ENCODE data around the gene MYCBP. TPM values are rescaled to one million over a fixed set of nuclear protein-coding genes. Genes with fewer than 3 reads are reported as not detected.

MYCBP gene
- total and polyA plus RNA-seq, 5 donors from 2014 or later: 8.3 to 68.6 (median 63.0) TPM

GRCh38 chr1:38908821-38909220 is 35.7 kb upstream of the MYCBP start:
- no peaks in the 10 kb centered on the region for H3K4me1 ChIP-seq (ENCODE audit: control insufficient read depth, insufficient read depth, low read length, poor library complexity, severe bottlenecking)
- ATAC-seq (ENCODE audit: low read depth in 2 of 2) (no peak), DNase-seq (no peak)
- no peak overlapping the region for H3K4me3 ChIP-seq (ENCODE audit: low read depth, low read length)
- H3K4me1 Mint-ChIP-seq: no peaks in the 10 kb centered on the region
- H3K36me3 Mint-ChIP-seq: no peaks in the 10 kb centered on the region
- H3K4me3 Mint-ChIP-seq: no peak overlapping the region
- no peaks in the 10 kb centered on the region for H3K36me3 ChIP-seq (ENCODE audit: control insufficient read depth, insufficient read depth, low read length)
- peaks cover 0 to 5% (median 0%) of the 10 kb centered on the region in 7 donors for H3K9me3 Mint-ChIP-seq
- peaks cover 4 to 10% of the 10 kb centered on the region in 2 experiments for H3K9me3 ChIP-seq (ENCODE audit: control insufficient read depth in 2 of 2, low read length in 2 of 2)
- H3K27me3 Mint-ChIP-seq: no peaks in the 10 kb centered on the region
- no peak overlapping the region for H3K27ac ChIP-seq (ENCODE audit: insufficient read depth, low read length, poor library complexity, severe bottlenecking)
- no peak overlapping the region for H3K27ac Mint-ChIP-seq
- no peaks in the 10 kb centered on the region for H3K27me3 ChIP-seq (ENCODE audit: control insufficient read depth, insufficient read depth, low read length)

GRCh38 chr1:38905985-38906384 is 32.8 kb upstream of the MYCBP start:
- Mint-ChIP-seq H3K4me1 (no peaks in the 10 kb centered on the region), H3K27ac (no peak overlapping the region), H3K36me3 (no peaks in the 10 kb centered on the region), H3K4me3 (no peak overlapping the region), H3K9me3 (peaks cover 0 to 5% (median 0%) of the 10 kb centered on the region in 7 donors), H3K27me3 (no peaks in the 10 kb centered on the region)
- Histone ChIP-seq H3K4me3 (ENCODE audit: low read depth, low read length) (no peak overlapping the region), H3K4me1 (ENCODE audit: control insufficient read depth, insufficient read depth, low read length, poor library complexity, severe bottlenecking) (no peaks in the 10 kb centered on the region), H3K27ac (ENCODE audit: insufficient read depth, low read length, poor library complexity, severe bottlenecking) (no peak overlapping the region), H3K9me3 (ENCODE audit: control insufficient read depth in 2 of 2, low read length in 2 of 2) (peaks cover 4 to 10% of the 10 kb centered on the region in 2 experiments), H3K36me3 (ENCODE audit: control insufficient read depth, insufficient read depth, low read length) (no peaks in the 10 kb centered on the region), H3K27me3 (ENCODE audit: control insufficient read depth, insufficient read depth, low read length) (no peaks in the 10 kb centered on the region)
- no peak for ATAC-seq (ENCODE audit: low read depth in 2 of 2)
- DNase-seq: no peak

GRCh38 chr1:38899560-38899959 is 26.4 kb upstream of the MYCBP start:
- no peaks in the 10 kb centered on the region for H3K9me3 Mint-ChIP-seq
- H3K27me3 Mint-ChIP-seq: no peaks in the 10 kb centered on the region
- Histone ChIP-seq H3K9me3 (ENCODE audit: control insufficient read depth in 2 of 2, low read length in 2 of 2) (no peaks in the 10 kb centered on the region), H3K36me3 (ENCODE audit: control insufficient read depth, insufficient read depth, low read length) (no peaks in the 10 kb centered on the region), H3K27me3 (ENCODE audit: control insufficient read depth, insufficient read depth, low read length) (no peaks in the 10 kb centered on the region), H3K27ac (ENCODE audit: insufficient read depth, low read length, poor library complexity, severe bottlenecking) (no peak overlapping the region), H3K4me3 (ENCODE audit: low read depth, low read length) (no peak overlapping the region), H3K4me1 (ENCODE audit: control insufficient read depth, insufficient read depth, low read length, poor library complexity, severe bottlenecking) (no peaks in the 10 kb centered on the region)
- H3K4me1 Mint-ChIP-seq: no peaks in the 10 kb centered on the region
- ATAC-seq (ENCODE audit: low read depth in 2 of 2) (no peak), DNase-seq (no peak)
- H3K4me3 Mint-ChIP-seq: no peak overlapping the region
- H3K36me3 Mint-ChIP-seq: no peaks in the 10 kb centered on the region
- no peak overlapping the region for H3K27ac Mint-ChIP-seq

GRCh38 chr1:38898653-38899230 is 25.6 kb upstream of the MYCBP start:
- Mint-ChIP-seq H3K9me3 (no peaks in the 10 kb centered on the region), H3K4me3 (no peak overlapping the region), H3K36me3 (no peaks in the 10 kb centered on the region), H3K4me1 (no peaks in the 10 kb centered on the region), H3K27me3 (no peaks in the 10 kb centered on the region), H3K27ac (no peak overlapping the region)
- H3K27ac ChIP-seq (ENCODE audit: insufficient read depth, low read length, poor library complexity, severe bottlenecking): no peak overlapping the region
- H3K36me3 ChIP-seq (ENCODE audit: control insufficient read depth, insufficient read depth, low read length): no peaks in the 10 kb centered on the region
- H3K4me1 ChIP-seq (ENCODE audit: control insufficient read depth, insufficient read depth, low read length, poor library complexity, severe bottlenecking): no peaks in the 10 kb centered on the region
- DNase-seq: no peak
- H3K9me3 ChIP-seq (ENCODE audit: control insufficient read depth in 2 of 2, low read length in 2 of 2): no peaks in the 10 kb centered on the region
- no peak for ATAC-seq (ENCODE audit: low read depth in 2 of 2)
- no peaks in the 10 kb centered on the region for H3K27me3 ChIP-seq (ENCODE audit: control insufficient read depth, insufficient read depth, low read length)
- H3K4me3 ChIP-seq (ENCODE audit: low read depth, low read length): no peak overlapping the region

GRCh38 chr1:38896169-38896568 is 23.0 kb upstream of the MYCBP start:
- H3K4me1 Mint-ChIP-seq: no peaks in the 10 kb centered on the region
- H3K4me3 ChIP-seq (ENCODE audit: low read depth, low read length): no peak overlapping the region
- H3K4me3 Mint-ChIP-seq: no peak overlapping the region
- H3K27ac ChIP-seq (ENCODE audit: insufficient read depth, low read length, poor library complexity, severe bottlenecking): no peak overlapping the region
- H3K27ac Mint-ChIP-seq: no peak overlapping the region
- H3K4me1 ChIP-seq (ENCODE audit: control insufficient read depth, insufficient read depth, low read length, poor library complexity, severe bottlenecking): no peaks in the 10 kb centered on the region
- ATAC-seq (ENCODE audit: low read depth in 2 of 2): no peak
- H3K36me3 ChIP-seq (ENCODE audit: control insufficient read depth, insufficient read depth, low read length): no peaks in the 10 kb centered on the region
- no peaks in the 10 kb centered on the region for H3K36me3 Mint-ChIP-seq
- no peak for DNase-seq
- no peaks in the 10 kb centered on the region for H3K9me3 Mint-ChIP-seq
- H3K27me3 ChIP-seq (ENCODE audit: control insufficient read depth, insufficient read depth, low read length): no peaks in the 10 kb centered on the region
- no peaks in the 10 kb centered on the region for H3K9me3 ChIP-seq (ENCODE audit: control insufficient read depth in 2 of 2, low read length in 2 of 2)
- no peaks in the 10 kb centered on the region for H3K27me3 Mint-ChIP-seq

GRCh38 chr1:38892976-38893375 is 19.8 kb upstream of the MYCBP start:
- Histone ChIP-seq H3K9me3 (ENCODE audit: control insufficient read depth in 2 of 2, low read length in 2 of 2) (no peaks in the 10 kb centered on the region), H3K4me3 (ENCODE audit: low read depth, low read length) (no peak overlapping the region), H3K4me1 (ENCODE audit: control insufficient read depth, insufficient read depth, low read length, poor library complexity, severe bottlenecking) (no peaks in the 10 kb centered on the region), H3K27me3 (ENCODE audit: control insufficient read depth, insufficient read depth, low read length) (no peaks in the 10 kb centered on the region), H3K36me3 (ENCODE audit: control insufficient read depth, insufficient read depth, low read length) (no peaks in the 10 kb centered on the region), H3K27ac (ENCODE audit: insufficient read depth, low read length, poor library complexity, severe bottlenecking) (no peak overlapping the region)
- H3K4me3 Mint-ChIP-seq: no peak overlapping the region
- no peaks in the 10 kb centered on the region for H3K9me3 Mint-ChIP-seq
- no peaks in the 10 kb centered on the region for H3K36me3 Mint-ChIP-seq
- no peaks in the 10 kb centered on the region for H3K4me1 Mint-ChIP-seq
- no peak overlapping the region for H3K27ac Mint-ChIP-seq
- DNase-seq (no peak), ATAC-seq (ENCODE audit: low read depth in 2 of 2) (no peak)
- H3K27me3 Mint-ChIP-seq: no peaks in the 10 kb centered on the region

- H3K9me3 ChIP-seq (ENCODE audit: control insufficient read depth in 2 of 2, low read length in 2 of 2): no peaks in the 10 kb centered on the region
- no peak for ATAC-seq (ENCODE audit: low read depth in 2 of 2)
- Mint-ChIP-seq H3K9me3 (no peaks in the 10 kb centered on the region), H3K4me1 (no peaks in the 10 kb centered on the region), H3K4me3 (no peak overlapping the region), H3K36me3 (no peaks in the 10 kb centered on the region), H3K27me3 (no peaks in the 10 kb centered on the region), H3K27ac (no peak overlapping the region)
- H3K4me3 ChIP-seq (ENCODE audit: low read depth, low read length): no peak overlapping the region
- H3K4me1 ChIP-seq (ENCODE audit: control insufficient read depth, insufficient read depth, low read length, poor library complexity, severe bottlenecking): no peaks in the 10 kb centered on the region
- H3K27ac ChIP-seq (ENCODE audit: insufficient read depth, low read length, poor library complexity, severe bottlenecking): no peak overlapping the region
- H3K27me3 ChIP-seq (ENCODE audit: control insufficient read depth, insufficient read depth, low read length): no peaks in the 10 kb centered on the region
- DNase-seq: peak in 1 of 3 donors; percentile 13
- no peaks in the 10 kb centered on the region for H3K36me3 ChIP-seq (ENCODE audit: control insufficient read depth, insufficient read depth, low read length)
These were observed 18.6 kb upstream of the MYCBP start for GRCh38 chr1:38891753-38892152.

GRCh38 chr1:38889589-38889988 is 16.4 kb upstream of the MYCBP start:
- Histone ChIP-seq H3K27me3 (ENCODE audit: control insufficient read depth, insufficient read depth, low read length) (no peaks in the 10 kb centered on the region), H3K4me3 (ENCODE audit: low read depth, low read length) (no peak overlapping the region), H3K27ac (ENCODE audit: insufficient read depth, low read length, poor library complexity, severe bottlenecking) (no peak overlapping the region), H3K36me3 (ENCODE audit: control insufficient read depth, insufficient read depth, low read length) (no peaks in the 10 kb centered on the region), H3K4me1 (ENCODE audit: control insufficient read depth, insufficient read depth, low read length, poor library complexity, severe bottlenecking) (no peaks in the 10 kb centered on the region), H3K9me3 (ENCODE audit: control insufficient read depth in 2 of 2, low read length in 2 of 2) (no peaks in the 10 kb centered on the region)
- H3K27me3 Mint-ChIP-seq: no peaks in the 10 kb centered on the region
- H3K4me1 Mint-ChIP-seq: no peaks in the 10 kb centered on the region
- no peaks in the 10 kb centered on the region for H3K9me3 Mint-ChIP-seq
- ATAC-seq (ENCODE audit: low read depth in 2 of 2): no peak
- no peak overlapping the region for H3K4me3 Mint-ChIP-seq
- no peak overlapping the region for H3K27ac Mint-ChIP-seq
- no peak for DNase-seq
- no peaks in the 10 kb centered on the region for H3K36me3 Mint-ChIP-seq
